ENCODE data around the gene TMEM190.
A peak's percentile ranks its signal among the peaks of the same experiment; 100 is the strongest.
"Not testable (repeated sequence)": the region's sequence is repeated elsewhere in the genome, so short reads cannot be mapped to it uniquely, and the experiment has no call there.

TMEM190 gene

DNA sequence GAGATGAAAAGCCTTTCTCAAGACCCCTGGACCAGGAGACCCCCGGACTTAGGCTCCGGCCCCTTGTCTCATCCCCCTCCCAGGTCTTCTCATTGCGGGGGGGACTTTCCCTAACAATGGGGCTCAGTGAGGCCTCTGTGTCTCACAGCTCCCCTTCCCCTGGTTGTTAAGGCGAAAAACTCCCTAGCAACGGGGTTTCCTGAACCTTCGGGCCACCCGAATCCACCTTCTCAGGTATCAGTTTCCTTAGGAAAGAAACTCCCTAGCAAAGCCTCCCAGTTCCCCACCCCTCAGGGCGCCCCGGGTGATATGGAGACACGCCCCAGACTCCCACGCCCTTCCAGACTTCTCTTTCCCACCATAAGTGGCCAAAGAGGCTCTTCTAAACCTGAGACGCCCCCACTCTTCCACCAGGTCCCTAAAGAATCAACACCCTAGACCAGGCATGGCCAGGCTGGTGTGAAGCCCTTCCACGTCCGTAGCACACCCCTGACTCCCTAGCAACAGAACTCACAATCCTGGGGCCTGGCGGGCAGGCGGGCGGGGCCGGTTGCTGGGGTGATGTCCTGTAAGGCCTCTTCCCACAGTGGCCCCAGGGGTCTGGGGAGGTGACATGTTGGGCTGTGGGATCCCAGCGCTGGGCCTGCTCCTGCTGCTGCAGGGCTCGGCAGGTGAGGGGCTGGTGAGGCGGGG, at the start of gene TMEM190:
Gene TMEM190 (plus strand): TSS at position 586 of the 693 bp plus-strand sequence. CDS start 28 bp downstream, at position 614.
- no peak for DNase-seq (ENCODE audit: low spot score)

DNA sequence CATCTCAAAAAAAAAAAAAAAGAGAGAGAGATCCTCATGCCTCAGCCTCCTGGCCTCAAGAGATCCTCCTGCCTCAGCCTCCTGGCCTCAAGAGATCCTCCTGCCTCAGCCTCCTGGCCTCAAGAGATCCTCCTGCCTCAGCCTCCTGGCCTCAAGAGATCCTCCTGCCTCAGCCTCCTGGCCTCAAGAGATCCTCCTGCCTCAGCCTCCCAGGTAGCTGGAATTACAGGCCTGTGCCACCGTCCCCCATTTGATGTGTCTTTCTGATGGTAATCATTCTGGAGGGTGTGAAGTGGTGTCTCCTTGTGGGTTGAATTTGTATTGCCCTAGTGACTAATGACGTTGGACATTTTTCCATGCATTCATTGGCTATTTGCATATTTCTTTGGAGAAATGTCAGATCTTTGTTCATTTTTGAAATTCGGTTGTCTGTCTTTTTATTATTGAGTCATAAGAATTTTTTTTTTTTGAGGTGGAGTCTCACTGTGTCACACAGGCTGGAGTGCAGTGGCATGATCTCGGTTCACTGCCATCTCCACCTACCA, 47.8 kb upstream of the TMEM190 start:
- not testable (repeated sequence) for DNase-seq (ENCODE audit: low spot score)

DNA sequence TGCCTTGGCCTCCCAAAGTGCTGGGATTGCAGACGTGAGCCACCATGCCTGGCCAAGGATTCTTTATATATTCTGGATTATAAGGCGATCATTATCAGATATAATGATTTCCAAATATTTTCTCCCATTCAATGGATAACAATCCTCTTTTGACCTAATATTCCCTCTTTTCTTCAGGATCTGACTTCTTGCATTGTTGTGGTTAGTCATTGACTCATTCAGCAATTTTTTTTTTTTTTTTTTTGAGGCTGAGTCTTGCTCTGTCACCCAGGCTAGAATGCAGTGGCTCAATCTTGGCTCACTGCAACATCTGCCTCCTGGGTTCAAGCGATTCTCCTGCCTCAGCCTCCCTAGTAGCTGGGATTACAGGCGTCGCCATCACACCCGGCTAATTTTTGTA, 46.8 kb upstream of the TMEM190 start:
- DNase-seq (ENCODE audit: low spot score), result not testable (repeated sequence)

DNA sequence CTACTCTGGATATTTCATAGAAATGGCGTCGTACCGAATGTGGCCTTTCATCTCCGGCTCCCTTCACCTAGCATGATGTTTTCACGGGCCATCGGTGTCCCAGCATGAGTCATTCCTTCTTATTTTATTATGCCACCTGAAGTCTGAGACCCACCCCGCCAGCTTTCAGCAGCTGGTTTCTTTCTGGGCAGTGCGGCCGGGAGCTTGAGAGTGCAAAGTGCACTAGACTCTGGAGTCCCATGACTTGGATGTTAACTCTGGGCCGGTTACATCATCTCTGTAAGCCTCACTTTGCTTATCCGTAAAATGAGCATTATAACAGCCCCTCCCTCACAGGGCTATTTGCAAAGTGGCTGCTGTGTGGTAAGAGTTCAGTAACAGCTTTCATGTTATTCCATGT, 42.8 kb upstream of the TMEM190 start:
- DNase-seq (ENCODE audit: low spot score), result no peak

DNA sequence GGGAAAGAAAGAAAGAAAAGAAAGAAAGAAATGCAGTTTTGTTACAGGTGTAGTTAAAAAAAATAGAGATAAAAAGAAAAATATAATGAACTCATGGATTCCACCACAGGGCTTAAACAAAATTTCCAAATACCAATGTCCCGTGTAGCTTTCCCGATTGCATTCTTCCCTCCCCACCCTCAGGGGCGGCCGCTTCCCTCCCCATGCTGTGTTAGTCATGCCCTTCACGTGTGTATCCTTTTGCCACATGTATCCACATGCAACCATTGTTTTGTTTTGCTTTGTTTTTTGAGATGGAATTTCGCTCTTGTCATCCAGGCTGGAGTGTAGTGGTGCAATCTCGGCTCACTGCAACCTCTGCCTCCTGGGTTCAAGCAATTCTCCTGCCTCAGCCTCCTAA, 40.5 kb upstream of the TMEM190 start:
- DNase-seq (ENCODE audit: low spot score), result no peak

DNA sequence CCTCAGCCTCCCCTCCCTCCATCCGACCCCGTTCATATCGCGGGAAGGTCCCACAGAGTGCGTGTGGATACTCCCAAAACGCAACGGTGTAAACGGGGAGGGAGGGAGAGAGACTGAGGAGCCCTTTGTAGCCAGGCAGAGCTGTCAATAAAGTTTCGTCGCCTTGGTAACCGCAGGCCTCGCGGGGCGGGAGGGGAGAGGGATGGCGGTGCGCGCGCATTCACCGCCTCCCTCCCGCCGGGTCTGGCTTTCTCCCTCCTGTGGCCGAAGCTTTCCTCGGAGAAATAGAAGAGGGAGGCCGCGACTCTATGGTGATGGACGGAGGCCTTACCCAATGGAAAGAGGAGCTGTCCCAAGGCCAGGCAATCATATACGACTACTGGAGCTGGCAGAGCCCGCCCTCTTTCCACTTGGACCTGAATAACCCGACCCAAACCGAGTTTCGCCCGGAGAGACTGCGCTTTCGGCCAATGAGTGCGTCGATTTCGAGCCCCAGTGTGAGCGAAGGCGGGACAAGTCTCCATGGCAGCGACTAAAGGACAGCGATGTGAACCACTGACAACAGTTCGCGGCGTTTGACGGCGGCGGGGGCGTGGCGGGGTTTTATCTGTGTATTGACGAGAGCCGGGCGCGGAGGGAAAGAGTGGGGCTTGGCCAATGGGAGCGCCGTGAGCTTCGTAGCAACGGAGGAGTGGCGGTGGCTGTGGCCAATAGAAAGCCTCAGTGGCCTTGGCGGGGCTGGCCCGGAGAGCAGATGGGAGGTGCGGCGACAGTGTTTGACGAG, 37.3 kb upstream of the TMEM190 start, which contains the start of gene KMT5C:
Gene KMT5C (plus strand): TSS at position 772 of the 784 bp plus-strand sequence. CDS start 2,061 bp downstream, outside the sequence.
- peak; percentile 100 for DNase-seq (ENCODE audit: low spot score)

DNA sequence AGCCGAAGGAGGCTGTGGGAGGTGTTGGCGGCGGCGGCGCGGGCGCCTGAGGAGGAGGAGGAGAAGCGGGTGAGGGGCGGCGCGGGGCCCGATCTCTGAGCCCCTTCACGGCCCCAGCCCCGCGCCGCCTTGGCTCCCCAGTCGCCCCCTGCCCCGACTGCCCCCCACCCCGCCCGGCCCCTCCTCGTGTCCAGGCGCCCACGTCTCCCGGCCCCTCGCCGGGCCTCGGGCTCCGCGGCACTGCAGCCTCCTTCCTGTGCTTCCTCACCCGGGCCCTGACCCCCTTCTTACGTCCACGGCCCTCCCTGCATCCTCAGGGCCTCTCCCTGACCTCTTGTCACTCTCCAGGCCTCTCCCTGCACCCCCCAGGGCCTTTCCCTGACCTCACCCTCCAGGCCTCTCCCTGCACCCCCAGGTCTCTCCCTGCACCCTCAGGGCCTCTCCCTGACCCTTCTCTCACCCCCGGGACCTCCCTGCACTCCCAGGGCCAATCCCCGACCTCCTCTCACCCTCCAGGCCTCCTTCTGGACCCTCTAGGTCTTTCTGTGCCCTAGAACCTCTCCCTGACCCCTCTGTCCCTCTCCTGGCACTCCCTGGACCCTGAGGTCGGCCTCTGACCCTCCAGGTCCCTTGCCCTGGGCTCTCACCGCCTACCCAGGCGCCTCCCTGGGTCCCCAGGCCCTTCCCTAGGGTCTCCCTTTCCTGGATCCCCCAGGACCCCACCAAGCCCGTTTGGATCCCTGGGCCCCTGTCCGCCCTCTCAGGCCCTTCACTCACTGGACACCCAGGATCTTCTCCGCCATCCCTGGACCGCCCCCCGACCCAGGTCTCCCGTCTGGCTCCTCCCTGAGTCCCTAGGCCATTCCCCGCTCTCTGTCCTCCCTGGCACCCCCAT, 36.5 kb upstream of the TMEM190 start:
- no peak for DNase-seq (ENCODE audit: low spot score)

DNA sequence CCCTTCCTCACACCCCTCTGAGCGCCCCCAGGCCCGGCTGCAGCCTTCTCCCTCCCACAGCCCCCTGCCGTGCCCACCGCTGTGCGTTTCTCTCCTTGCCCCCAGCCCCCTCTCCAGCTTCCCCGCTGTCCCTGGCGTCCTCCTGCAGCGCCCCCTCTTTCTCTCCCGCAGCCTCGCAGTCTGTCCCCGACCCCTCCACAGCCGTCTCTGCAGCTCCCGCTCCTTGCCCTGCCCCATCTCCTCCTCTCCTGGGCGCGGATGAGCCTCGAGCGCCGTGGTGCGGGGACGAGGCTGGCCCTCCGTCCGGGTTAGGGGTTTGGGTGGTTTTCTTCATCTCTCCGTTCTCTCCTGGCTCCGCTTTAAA, 35.9 kb upstream of the TMEM190 start:
- no peak for DNase-seq (ENCODE audit: low spot score)

DNA sequence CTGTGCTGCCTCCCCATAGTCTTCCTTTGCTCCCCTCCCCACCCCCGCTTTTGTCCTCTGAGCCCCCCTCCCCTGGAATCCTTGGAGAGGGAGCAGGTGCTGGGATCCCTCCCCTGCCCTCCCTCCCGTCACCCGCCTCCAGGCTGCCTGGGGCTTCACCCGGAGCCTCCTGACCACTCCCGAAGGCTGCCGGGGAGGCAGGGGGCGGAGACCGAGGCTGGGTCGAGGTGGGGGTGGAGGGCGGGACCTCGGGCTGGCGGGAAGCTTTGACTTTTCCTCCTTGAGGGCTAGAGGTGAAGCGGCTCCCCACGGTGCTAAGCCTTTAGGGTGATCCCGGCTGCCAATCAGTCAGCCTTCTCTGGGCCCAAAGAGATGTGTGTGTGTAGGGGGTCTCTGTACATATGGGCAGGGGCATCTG, 35.4 kb upstream of the TMEM190 start:
- DNase-seq (ENCODE audit: low spot score), result peak; percentile 48

DNA sequence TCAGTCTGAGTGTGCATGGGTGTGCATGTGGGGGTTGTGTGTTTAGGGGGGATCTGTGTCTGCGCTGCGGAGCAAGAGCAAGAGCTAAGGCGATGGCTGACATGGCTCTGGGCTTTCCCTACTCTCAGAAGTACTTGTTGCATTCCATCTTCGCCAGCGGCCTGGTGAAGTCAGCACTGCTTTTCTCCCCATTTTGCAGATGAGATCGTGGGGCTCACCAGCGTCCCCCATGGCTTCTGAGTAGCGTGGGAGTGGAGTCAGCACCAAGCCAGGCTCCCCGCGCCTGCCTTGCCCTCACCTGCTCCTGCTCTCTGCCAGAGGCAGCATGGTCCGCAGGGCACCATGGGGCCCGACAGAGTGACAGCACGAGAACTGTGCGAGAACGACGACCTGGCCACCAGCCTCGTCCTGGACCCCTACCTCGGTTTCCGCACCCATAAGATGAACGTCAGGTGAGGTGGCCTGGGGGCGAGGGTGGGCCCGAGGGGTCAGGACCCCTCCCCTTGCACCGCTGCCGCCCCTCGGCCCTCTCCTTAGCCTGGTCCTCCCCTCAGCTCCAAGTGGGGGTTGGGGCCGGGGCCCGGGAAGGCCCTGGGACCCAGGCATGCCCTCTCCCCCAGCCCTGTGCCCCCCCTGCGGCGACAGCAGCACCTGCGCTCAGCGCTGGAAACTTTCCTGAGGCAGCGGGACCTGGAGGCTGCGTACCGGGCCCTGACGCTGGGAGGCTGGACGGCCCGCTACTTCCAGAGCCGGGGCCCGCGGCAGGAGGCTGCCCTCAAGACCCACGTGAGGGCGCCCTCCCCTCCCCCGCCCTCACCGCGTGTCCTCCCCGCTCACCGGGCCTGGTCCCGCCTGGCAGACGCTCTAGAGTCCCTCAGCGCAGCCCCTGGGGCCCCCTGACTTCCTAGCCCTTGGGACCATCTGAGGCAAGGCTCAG, 34.8 kb upstream of the TMEM190 start:
- no peak for DNase-seq (ENCODE audit: low spot score)

DNA sequence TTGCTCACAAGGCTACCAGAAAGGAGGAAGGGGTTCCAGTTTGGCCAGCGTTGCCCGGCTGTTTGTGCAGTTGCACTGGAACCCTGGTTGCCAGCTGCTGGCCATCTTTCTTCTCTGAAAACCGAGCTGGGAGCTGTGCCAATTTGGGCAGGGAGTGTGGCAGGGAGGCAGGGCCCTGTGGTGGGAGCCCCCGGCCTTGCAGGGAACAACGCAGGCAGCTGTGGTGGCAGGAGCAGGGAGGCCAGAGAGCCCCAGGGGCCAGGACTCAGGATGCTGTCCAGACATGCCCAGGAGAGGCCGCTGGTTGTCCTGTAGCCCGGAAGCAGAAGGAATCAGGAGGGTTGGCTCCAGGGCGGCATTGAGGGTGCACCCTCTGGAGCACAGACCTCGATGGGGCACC, 32.2 kb upstream of the TMEM190 start:
- no peak for DNase-seq (ENCODE audit: low spot score)

DNA sequence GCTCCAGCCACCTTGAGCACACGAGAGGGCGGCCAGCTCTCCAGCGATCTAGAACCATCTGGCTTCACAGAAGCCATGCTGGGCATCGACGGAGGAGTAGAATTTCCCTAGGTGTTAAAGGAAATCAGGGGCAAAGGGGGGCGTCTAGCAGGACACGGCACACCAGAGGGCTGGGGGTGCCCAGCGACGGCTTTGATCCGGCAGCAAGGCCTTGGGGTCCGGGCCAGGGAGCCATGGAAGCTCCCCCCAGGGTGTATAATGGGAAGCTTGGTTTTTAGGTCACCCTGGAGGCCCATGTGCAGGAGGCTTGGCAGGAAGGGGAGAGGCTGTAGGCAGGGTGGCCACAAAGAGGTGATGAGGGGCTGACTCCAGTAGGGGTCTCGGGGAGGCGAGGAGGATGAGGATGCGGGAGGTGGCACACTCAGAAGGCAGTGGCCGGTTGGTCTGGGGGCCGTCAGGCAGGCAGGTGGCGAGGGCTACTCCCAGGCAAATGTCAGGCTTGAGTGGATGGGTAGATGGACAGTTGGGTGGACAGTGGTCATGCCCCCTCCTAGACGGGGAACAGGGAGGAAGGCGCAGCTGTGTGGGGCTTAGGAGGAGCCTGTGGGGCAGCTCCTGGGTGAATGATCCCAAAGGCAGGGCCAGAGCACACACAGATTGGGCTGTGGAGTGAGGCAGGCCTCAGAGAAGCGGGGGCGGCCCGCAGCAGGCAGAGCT, 31.4 kb upstream of the TMEM190 start:
- no peak for DNase-seq (ENCODE audit: low spot score)

DNA sequence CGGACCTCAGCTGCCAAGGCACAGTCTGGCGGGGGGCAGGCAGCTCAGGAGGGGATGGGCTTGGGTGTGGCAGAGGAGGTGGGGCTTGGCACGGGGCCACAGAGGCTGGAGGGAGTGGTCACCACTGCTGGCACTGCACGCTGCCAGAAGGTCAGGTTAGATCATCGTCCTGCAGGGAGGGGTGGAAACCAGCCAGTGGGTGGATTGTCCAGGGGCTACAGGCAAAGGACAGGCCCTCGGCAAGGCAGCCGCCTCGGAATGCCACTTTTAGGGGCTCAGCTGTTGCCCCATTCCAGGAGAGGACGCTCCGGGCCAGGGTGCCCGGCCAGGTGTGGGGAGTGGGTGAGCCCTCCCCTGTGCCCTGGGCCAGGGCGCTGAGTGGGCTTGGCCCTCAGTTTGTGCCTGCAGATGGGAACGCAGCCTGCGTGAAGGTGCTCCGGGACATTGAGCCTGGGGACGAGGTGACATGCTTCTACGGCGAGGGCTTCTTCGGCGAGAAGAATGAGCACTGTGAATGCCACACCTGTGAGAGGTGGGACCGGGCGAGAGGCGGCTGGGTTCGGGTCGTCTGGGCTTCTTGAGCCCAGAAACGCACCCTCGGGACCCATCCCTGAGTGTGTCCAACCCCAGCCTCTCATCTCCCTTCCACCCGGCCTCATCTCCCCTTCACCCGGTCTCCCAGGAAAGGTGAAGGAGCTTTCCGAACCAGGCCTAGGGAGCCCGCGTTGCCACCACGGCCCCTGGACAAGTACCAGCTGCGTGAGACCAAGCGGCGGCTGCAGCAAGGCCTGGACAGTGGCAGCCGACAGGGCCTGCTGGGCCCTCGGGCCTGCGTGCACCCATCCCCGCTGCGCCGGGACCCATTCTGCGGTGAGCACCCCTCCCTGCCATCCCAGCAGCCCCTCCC, 30.6 kb upstream of the TMEM190 start:
- no peak for DNase-seq (ENCODE audit: low spot score)

DNA sequence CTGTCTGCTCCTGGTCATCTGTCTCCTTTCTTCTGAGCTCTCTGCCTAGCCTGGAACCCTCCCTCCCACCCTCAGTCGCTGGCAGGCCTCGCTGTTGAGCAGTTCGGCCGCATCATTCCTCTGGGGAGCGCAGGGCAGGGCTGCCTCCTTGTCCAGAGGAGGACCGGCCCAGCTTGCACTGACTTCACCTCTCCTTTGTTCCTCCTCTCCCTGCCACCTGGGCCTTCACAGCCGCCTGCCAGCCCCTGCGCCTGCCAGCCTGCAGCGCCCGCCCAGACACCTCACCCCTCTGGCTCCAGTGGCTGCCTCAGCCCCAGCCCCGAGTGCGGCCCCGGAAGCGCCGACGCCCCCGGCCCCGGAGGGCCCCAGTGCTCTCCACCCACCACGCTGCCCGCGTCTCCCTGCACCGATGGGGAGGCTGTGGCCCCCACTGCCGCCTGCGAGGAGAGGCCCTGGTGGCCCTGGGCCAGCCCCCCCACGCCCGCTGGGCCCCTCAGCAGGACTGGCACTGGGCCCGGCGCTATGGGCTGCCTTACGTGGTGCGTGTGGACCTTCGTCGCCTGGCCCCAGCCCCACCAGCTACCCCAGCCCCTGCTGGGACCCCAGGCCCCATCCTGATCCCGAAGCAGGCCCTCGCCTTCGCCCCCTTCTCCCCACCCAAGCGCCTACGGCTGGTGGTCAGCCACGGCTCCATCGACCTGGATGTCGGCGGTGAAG, 29.7 kb upstream of the TMEM190 start:
- DNase-seq (ENCODE audit: low spot score), result no peak

DNA sequence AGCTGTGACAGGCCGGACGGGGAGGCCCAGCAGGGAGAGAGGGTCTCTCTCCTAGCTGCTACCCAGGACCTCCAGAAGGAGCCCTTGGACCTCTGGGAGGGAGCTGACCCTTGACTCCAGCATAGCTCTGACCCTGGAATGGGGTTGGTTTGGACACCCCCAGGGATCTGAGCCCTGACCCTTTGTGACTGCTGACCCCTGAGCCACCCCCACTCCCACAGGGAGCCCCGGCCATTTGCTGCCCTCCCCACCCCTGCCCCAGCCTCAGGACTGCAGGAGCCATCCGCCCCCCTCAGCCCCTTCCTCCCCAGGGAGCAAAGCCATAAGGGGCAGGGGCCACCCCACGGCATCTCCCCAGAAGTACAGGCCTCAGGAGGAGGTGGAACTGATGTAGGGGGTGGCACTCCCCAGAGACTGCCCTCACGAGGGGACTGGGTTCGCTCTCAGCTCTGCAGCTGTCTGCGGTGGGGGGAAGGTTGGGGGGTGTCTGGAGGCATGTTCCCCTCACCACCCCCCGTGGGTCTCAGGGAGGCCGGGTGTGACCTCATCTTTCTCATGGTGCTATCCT, 29.1 kb upstream of the TMEM190 start:
- no peak for DNase-seq (ENCODE audit: low spot score)

DNA sequence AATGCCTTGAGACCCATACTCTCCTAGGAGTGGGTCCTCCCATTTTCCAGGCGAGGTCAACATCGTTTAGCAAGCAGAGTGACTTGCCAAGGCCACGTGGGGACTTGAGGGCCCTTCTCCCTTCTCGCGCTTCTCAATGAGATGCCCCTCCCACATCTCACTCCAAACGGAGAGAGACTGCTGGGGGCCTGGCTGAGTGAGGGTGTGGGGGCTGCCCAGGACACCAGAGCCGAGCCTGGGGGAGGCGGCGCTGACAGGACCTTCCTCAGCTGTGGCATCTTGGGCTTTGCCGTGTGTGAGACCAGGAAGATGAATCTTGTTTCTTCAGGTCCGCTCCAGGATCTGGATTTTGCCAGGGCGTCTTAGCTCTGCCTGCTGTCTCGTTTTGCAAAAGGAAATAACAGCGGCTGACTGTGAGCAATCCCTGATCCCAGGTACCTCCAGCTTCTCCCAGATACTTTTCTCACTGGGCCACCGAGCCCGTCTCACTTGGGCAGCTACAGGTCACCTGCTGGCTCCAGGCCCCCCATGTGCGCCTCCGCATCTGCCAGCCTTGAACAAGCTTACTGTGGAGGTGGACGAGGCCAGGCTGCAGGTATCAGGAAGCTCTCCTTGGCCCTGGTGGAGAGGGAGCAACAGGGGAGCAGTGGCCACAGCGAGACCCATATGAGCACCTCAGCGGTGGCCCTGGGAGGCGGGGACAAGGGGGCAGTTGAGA, 28.1 kb upstream of the TMEM190 start:
- no peak for DNase-seq (ENCODE audit: low spot score)

DNA sequence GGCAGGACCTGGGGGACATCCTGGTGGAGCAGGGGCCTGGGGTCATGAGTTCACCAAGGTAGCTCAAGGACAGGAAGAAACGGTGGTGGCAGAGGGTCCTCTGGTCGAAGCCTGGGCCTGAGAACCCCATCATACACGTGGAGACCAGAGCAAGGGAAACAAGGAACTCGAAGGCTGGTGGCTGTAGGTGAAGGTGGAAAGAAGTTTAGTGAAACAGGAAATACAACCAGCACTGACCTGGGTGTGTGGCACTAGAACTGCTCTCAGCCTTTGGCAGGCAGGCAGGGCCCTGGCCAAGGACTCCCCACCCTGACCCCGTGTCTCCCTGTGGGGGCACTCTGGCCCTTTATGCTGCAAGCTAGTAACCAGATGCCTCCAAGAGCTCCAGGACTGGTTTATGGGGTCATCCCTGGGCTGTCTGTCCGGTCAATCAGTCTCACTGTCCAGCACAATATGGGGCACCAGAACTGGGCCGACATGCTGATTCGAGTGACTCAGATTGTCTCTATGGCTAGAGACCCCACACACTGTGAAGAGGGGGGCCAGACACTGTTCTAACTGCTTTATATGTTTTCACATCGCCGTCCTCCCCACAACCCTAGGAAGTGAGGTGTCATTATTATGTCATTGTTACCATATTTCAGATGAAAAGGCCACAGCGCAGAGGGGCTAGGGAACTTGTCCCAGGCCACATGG, 25.9 kb upstream of the TMEM190 start:
- DNase-seq (ENCODE audit: low spot score), result no peak
